GM23338 (cell line): ENCODE results near the gene LCE1F.

Experiments used
- EZH2 ChIP-seq: fragments of 200-600 bp; sonication (generic); IDR thresholded peaks from one replicate; pipeline ENCODE4 v1.8.0; 2017; ENCODE audit warnings: antibody characterized with exemption, mild to moderate bottlenecking, low read depth; ENCODE audit not compliant: unreplicated experiment
- POLR2AphosphoS5 ChIP-seq: IDR thresholded peaks from 2 replicates; pipeline ENCODE4 v1.6.1; 2016; ENCODE audit warnings: antibody characterized with exemption, low read depth
- TF ChIP-seq, protein P1 (sequence below), 2 experiments: fragments of 200-600 bp in 1 of 2; sonication (generic) in 1 of 2; conservative IDR thresholded peaks; 2 replicates each; pipeline versions ENCODE4 v1.5.1 to v1.6.1; 2016 to 2017; ENCODE audit warnings: antibody characterized with exemption in 2 of 2, low read depth in 2 of 2, mild to moderate bottlenecking in 2 of 2, moderate library complexity in 1 of 2

DNA sequence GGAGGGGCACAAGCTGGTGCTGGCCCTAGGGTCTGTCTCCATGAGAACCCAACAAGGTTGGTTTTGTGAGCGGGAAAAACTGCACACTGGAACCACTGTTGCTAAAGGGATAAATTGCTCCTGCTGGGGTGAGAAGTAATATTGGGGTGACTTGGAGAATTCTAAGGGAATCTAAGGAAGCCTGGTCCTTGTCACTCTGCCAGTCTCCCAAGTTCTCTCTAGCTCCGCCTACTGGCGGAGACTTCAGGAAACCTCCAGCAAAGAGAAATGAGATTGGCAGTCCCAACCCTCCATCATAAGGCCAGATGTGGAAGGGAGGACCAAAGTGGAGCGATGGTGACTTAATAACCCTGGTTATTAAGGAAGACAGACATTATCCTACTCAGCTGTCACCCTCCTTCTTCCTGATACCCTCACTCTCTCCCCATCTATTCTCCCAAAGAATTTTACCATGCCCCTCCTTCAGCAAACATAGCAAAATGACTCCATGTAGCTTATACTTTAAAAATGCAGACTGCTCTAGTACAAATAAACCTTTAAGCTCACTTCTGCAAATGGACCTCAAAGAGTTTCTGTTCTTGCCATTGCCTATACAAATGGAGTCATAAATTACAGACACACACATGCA, 2.7 kb downstream of the LCE1F start:
- TF ChIP-seq, protein P1, sequence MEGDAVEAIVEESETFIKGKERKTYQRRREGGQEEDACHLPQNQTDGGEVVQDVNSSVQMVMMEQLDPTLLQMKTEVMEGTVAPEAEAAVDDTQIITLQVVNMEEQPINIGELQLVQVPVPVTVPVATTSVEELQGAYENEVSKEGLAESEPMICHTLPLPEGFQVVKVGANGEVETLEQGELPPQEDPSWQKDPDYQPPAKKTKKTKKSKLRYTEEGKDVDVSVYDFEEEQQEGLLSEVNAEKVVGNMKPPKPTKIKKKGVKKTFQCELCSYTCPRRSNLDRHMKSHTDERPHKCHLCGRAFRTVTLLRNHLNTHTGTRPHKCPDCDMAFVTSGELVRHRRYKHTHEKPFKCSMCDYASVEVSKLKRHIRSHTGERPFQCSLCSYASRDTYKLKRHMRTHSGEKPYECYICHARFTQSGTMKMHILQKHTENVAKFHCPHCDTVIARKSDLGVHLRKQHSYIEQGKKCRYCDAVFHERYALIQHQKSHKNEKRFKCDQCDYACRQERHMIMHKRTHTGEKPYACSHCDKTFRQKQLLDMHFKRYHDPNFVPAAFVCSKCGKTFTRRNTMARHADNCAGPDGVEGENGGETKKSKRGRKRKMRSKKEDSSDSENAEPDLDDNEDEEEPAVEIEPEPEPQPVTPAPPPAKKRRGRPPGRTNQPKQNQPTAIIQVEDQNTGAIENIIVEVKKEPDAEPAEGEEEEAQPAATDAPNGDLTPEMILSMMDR (conservative IDR thresholded peaks at IDR 0.05; ENCODE audit: low read depth in 2 of 2), result peak; percentile 70 to 71
- TF ChIP-seq POLR2AphosphoS5 (no peak), EZH2 (no peak)
